ENCODE results near the gene TCP11.

The TCP11 gene

GRCh38 chr6:35141007-35141655, at the start of gene TCP11:
TSS of gene TCP11 (minus strand) at chr6:35141339. CDS start at chr6:35140870, 469 bp downstream.
- DNase-seq (ENCODE audit: low read depth in 2 of 2) = peak in 1 of 2 donors; percentile 13

GRCh38 chr6:35190306-35190705, 49.2 kb upstream of the TCP11 start:
- no peak for DNase-seq (ENCODE audit: low read depth in 2 of 2)

GRCh38 chr6:35188886-35189285, 47.7 kb upstream of the TCP11 start:
- DNase-seq (ENCODE audit: low read depth in 2 of 2) = no peak

GRCh38 chr6:35186571-35186970, 45.4 kb upstream of the TCP11 start:
- DNase-seq (ENCODE audit: low read depth in 2 of 2) = no peak

GRCh38 chr6:35185971-35186370, 44.8 kb upstream of the TCP11 start:
- DNase-seq (ENCODE audit: low read depth in 2 of 2) = no peak

- DNase-seq (ENCODE audit: low read depth in 2 of 2) = no peak
Observed at GRCh38 chr6:35185302-35185681, 44.2 kb upstream of the TCP11 start.

GRCh38 chr6:35184580-35185301, 43.6 kb upstream of the TCP11 start:
- DNase-seq (ENCODE audit: low read depth in 2 of 2) = no peak

GRCh38 chr6:35183935-35184334, 42.8 kb upstream of the TCP11 start:
- no peak for DNase-seq (ENCODE audit: low read depth in 2 of 2)

GRCh38 chr6:35183281-35183680, 42.1 kb upstream of the TCP11 start:
- no peak for DNase-seq (ENCODE audit: low read depth in 2 of 2)

- no peak for DNase-seq (ENCODE audit: low read depth in 2 of 2)
Observed at GRCh38 chr6:35181933-35182612, 40.9 kb upstream of the TCP11 start.

- DNase-seq (ENCODE audit: low read depth in 2 of 2) = no peak
Observed at GRCh38 chr6:35181308-35181932, 40.3 kb upstream of the TCP11 start.

- no peak for DNase-seq (ENCODE audit: low read depth in 2 of 2)
Observed at GRCh38 chr6:35179901-35180535, 38.9 kb upstream of the TCP11 start.

- no peak for DNase-seq (ENCODE audit: low read depth in 2 of 2)
Observed at GRCh38 chr6:35178932-35179832, 38.0 kb upstream of the TCP11 start.

GRCh38 chr6:35178012-35178411, 36.9 kb upstream of the TCP11 start:
- no peak for DNase-seq (ENCODE audit: low read depth in 2 of 2)

- no peak for DNase-seq (ENCODE audit: low read depth in 2 of 2)
Observed at GRCh38 chr6:35177596-35177995, 36.5 kb upstream of the TCP11 start.

- no peak for DNase-seq (ENCODE audit: low read depth in 2 of 2)
Observed at GRCh38 chr6:35177157-35177556, 36.0 kb upstream of the TCP11 start.

GRCh38 chr6:35176301-35177024, 35.3 kb upstream of the TCP11 start:
- DNase-seq (ENCODE audit: low read depth in 2 of 2) = no peak

- DNase-seq (ENCODE audit: low read depth in 2 of 2) = no peak
Observed at GRCh38 chr6:35174501-35174900, 33.4 kb upstream of the TCP11 start.

GRCh38 chr6:35174088-35174434, 32.9 kb upstream of the TCP11 start:
- no peak for DNase-seq (ENCODE audit: low read depth in 2 of 2)

- DNase-seq (ENCODE audit: low read depth in 2 of 2) = no peak
Observed at GRCh38 chr6:35173427-35174087, 32.4 kb upstream of the TCP11 start.
